Gastrocnemius medialis (tissue), 4 donors: ENCODE measurements around the gene LAMC1.

Experiments used
- CTCF ChIP-seq, 5 experiments: fragments of 450-650 bp in 3 of 5; fragments of 200-600 bp in 2 of 5; sonication (generic) in 2 of 5; IDR thresholded peaks in 4 of 5; conservative IDR thresholded peaks in 1 of 5; 1 replicate in 4 of 5; 2 replicates in 1 of 5; pipeline ENCODE4 v1.5.1; 2016 to 2019; ENCODE audit warnings: antibody characterized with exemption in 5 of 5, mild to moderate bottlenecking in 3 of 5, moderate library complexity in 3 of 5
- POLR2A ChIP-seq, 2 donors: fragments of 450-650 bp; IDR thresholded peaks; one replicate each; pipeline ENCODE4 v1.6.1; 2017; ENCODE audit warnings: antibody characterized with exemption in 2 of 2, mild to moderate bottlenecking in 2 of 2, moderate library complexity in 2 of 2

GRCh38 chr1:183116416-183116815, 93.2 kb downstream of the LAMC1 start:
- no peak for TF ChIP-seq POLR2A (IDR thresholded peaks at IDR 0.05)
- TF ChIP-seq CTCF (IDR thresholded peaks at IDR 0.05 in 4 of 5, conservative IDR thresholded peaks at IDR 0.05 in 1 of 5) = no peak
